Measurements from ENCODE around the gene GAB1.

GAB1 gene

DNA sequence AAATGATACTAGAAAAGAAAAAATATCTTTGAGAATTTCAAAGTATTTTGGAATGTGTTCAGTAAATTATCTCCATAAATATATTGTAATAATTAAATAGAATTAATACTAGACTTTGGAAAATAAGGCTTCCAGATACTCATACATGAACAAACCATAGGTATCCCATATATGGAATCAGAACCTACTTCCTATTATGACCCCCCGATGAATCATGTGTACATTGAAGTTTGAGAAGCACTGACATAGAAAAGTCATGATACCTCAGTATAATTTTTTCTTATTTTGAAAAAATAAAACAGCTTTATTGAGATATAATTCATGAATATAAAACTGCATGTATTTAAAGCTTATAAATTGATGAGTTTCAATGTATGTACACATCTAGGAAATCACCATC is 149.6 kb downstream of the GAB1 start:
- no peak for TF ChIP-seq CTCF (IDR thresholded peaks at IDR 0.05; ENCODE audit: low read depth, low read length)
- no peak for DNase-seq (ENCODE audit: extremely low read depth, low read depth)

GRCh38 chr4:143488687-143489086 is 152.0 kb downstream of the GAB1 start:
- DNase-seq (ENCODE audit: extremely low read depth, low read depth) = no peak
- no peak for TF ChIP-seq CTCF (IDR thresholded peaks at IDR 0.05; ENCODE audit: low read depth, low read length)

DNA sequence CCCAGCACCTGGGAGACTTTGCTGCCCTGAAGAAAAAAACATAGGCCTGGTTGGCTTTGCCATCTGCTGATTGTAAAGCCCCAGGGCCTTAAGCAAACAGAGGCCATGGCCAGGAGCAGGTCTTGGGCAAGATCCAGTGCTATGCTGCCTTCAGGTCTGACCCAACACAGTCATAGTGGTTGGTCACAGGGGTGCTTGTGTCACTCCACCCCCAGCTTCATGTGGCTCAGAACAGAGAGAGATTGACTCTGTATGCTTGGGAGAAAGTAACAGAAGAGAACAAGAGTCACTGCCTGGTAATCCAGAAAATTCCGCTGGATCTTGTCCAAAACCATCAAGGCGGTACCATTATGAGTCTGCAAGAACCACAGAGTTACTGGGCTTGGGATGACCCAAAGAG is 152.4 kb downstream of the GAB1 start:
- TF ChIP-seq CTCF (IDR thresholded peaks at IDR 0.05; ENCODE audit: low read depth, low read length) = no peak
- DNase-seq (ENCODE audit: extremely low read depth, low read depth) = no peak

DNA sequence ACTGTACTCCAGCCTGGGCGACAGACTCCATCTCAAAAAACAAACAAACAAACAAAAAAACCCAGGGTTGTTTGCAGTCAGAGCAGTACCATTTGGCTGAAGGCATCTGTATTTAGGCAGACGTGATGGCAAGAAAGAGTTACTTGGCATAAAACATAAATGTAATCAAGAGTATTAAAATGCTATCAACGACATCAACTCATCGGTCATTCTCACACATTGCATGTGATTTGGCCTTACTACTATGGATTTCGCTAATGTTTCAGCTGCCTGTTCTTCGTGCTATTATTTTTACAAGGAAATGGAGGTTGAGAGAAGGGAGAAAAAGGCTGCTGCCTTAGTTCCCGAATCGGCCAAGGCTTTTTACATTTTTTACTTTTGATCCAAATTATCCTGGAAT is 161.3 kb downstream of the GAB1 start:
- TF ChIP-seq CTCF (IDR thresholded peaks at IDR 0.05; ENCODE audit: low read depth, low read length) = no peak
- no peak for DNase-seq (ENCODE audit: extremely low read depth, low read depth)

DNA sequence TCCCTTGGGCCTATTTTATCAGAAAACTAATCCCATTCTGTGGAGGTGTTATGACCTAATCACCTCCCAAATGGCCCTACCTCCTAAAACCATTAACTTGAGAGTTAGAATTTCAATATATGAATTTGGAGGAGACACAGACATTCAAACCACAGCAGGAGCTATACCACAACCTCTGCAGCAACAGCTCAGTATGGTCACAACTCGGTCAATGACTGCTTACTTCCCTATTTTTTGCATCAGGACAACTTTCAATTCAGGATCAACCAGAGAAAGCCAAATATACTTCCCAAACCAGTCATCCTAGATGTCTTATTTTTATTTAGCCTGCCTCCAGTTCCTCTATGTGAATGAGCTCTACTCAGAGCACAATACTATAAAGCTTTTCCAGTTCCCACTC is 165.6 kb downstream of the GAB1 start:
- TF ChIP-seq CTCF (IDR thresholded peaks at IDR 0.05; ENCODE audit: low read depth, low read length) = no peak
- no peak for DNase-seq (ENCODE audit: extremely low read depth, low read depth)

DNA sequence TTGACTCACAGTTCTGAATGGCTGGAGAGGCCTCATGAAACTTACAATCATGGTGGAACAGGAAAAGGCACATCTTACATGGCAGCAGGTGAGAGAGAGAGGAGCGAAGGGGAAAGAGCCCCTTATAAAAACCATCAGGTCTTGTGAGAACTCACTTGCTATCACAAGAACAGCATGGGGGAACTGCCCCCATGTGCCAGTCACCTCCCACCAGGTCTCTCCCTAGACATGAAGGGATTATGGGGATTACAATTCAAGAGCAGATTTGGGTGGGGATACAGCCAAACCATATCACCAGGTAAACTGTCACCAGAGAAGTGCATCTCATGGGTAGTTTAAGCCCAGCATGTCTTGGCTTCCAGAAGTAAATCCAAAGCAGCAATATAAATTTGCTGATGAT is 169.4 kb downstream of the GAB1 start:
- TF ChIP-seq CTCF (IDR thresholded peaks at IDR 0.05; ENCODE audit: low read depth, low read length) = no peak
- DNase-seq (ENCODE audit: extremely low read depth, low read depth) = no peak

DNA sequence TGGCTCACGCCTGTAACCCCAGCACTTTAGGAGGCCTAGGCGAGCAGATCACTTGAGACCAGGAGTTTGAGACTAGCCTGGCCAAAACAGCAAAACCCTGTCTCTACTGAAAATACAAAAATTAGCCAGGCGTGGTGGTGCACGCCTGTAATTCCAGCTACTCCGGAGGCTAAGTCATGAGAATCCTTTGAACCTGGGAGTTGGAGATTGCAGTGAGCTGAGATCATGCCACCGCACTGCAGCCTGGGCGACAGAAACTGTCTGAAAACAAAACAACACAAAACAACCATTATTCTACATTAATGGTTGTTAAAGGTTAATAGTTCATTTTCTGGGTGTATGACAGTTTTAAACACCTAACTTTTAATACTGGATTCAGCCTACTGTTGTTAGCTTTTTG is 175.2 kb downstream of the GAB1 start:
- no peak for DNase-seq (ENCODE audit: extremely low read depth, low read depth)
- TF ChIP-seq CTCF (IDR thresholded peaks at IDR 0.05; ENCODE audit: low read depth, low read length) = no peak

All from AG09319 (cell line).